ENCODE measurements around the gene MRPL2. TPM values are rescaled to one million over a fixed set of nuclear protein-coding genes. Genes with fewer than 3 reads are reported as not detected.
A peak's percentile ranks its signal among the peaks of the same experiment; 100 is the strongest.

The MRPL2 gene
- total RNA-seq, 1 experiment from 2014 or later, result 110 TPM

- intact Hi-C loops (cut with micrococcal nuclease; ENCODE audit: unreplicated experiment), result no loop called here
- no TSS peak for BruUV-seq (replicated peaks)
- no peaks in the 10 kb centered on the region for H3K9me2 ChIP-seq (ENCODE audit: insufficient read depth)
- peaks cover 34% of the 10 kb centered on the region for H3F3A ChIP-seq (ENCODE audit: insufficient read depth, low read depth)
- H3K36me3 ChIP-seq (ENCODE audit: low read depth), result no peaks in the 10 kb centered on the region
- no peaks in the 10 kb centered on the region for H4K20me1 ChIP-seq (ENCODE audit: insufficient read depth)
- H3K27ac ChIP-seq, result no peak overlapping the region
- peak overlapping the region; percentile 52; the same call in 1 of the 2 replicates for H3K4me2 ChIP-seq
- no peak overlapping the region for H2AFZ ChIP-seq
- H3K4me1 ChIP-seq (replicated peaks; ENCODE audit: insufficient read depth), result peaks cover 60% of the 10 kb centered on the region
- POLR2A ChIA-PET (ENCODE audit: unreplicated experiment), result interaction anchor here (0.6 kb wide), 1 partner anchor 79 kb away, joined by 3 read pairs; no protein-coding TSS in a partner anchor
- no peaks in the 10 kb centered on the region for H3K27me3 ChIP-seq (ENCODE audit: insufficient read depth, low read depth)
- no peaks in the 10 kb centered on the region for H3K9me3 ChIP-seq (ENCODE audit: insufficient read depth, low read depth)
- H3K4me3 ChIP-seq, result no peak overlapping the region
- H3K79me2 ChIP-seq (ENCODE audit: low read depth), result peaks cover 78% of the 10 kb centered on the region
- TF ChIP-seq CTCF (conservative IDR thresholded peaks at IDR 0.05), result no peak
- no peak for TF ChIP-seq EZH2 (IDR thresholded peaks at IDR 0.05; ENCODE audit: low read depth)
- CTCF ChIA-PET, result no interaction called here
- DNase-seq, result no peak
Measured at GRCh38 chr6:43091436-43091991, 32.3 kb upstream of the MRPL2 start.

- CTCF ChIA-PET, result no interaction called here
- POLR2A ChIA-PET (ENCODE audit: unreplicated experiment), result interaction anchor here (0.6 kb wide), 1 partner anchor 80 kb away, joined by 3 read pairs; no protein-coding TSS in a partner anchor
- no peaks in the 10 kb centered on the region for H3K36me3 ChIP-seq (ENCODE audit: low read depth)
- peaks cover 83% of the 10 kb centered on the region for H3K79me2 ChIP-seq (ENCODE audit: low read depth)
- H3K4me1 ChIP-seq (replicated peaks; ENCODE audit: insufficient read depth), result peaks cover 55% of the 10 kb centered on the region
- H3K27me3 ChIP-seq (ENCODE audit: insufficient read depth, low read depth), result no peaks in the 10 kb centered on the region
- peaks cover 29% of the 10 kb centered on the region for H3F3A ChIP-seq (ENCODE audit: insufficient read depth, low read depth)
- H4K20me1 ChIP-seq (ENCODE audit: insufficient read depth), result no peaks in the 10 kb centered on the region
- no TSS peak for BruUV-seq (replicated peaks)
- no peak overlapping the region for H3K4me3 ChIP-seq
- H3K9me3 ChIP-seq (ENCODE audit: insufficient read depth, low read depth), result no peaks in the 10 kb centered on the region
- no peak for TF ChIP-seq CTCF (conservative IDR thresholded peaks at IDR 0.05)
- no peak for TF ChIP-seq EZH2 (IDR thresholded peaks at IDR 0.05; ENCODE audit: low read depth)
- no peaks in the 10 kb centered on the region for H3K9me2 ChIP-seq (ENCODE audit: insufficient read depth)
- DNase-seq, result no peak
- H3K27ac ChIP-seq, result peak overlapping the region; percentile 40
- intact Hi-C loops (cut with micrococcal nuclease; ENCODE audit: unreplicated experiment), result no loop called here
- peak overlapping the region; percentile 52 for H3K4me2 ChIP-seq
- H2AFZ ChIP-seq, result no peak overlapping the region
Measured at GRCh38 chr6:43091020-43091419, 31.8 kb upstream of the MRPL2 start.

- Histone ChIP-seq H3K36me3 (ENCODE audit: low read depth) (no peaks in the 10 kb centered on the region), H3K27me3 (ENCODE audit: insufficient read depth, low read depth) (no peaks in the 10 kb centered on the region), H2AFZ (no peak overlapping the region), H4K20me1 (ENCODE audit: insufficient read depth) (no peaks in the 10 kb centered on the region), H3F3A (ENCODE audit: insufficient read depth, low read depth) (peaks cover 24% of the 10 kb centered on the region; the same call in 1 of the 2 replicates), H3K27ac (peak overlapping the region; percentile 40), H3K9me3 (ENCODE audit: insufficient read depth, low read depth) (no peaks in the 10 kb centered on the region), H3K4me2 (peak overlapping the region; percentile 52), H3K9me2 (ENCODE audit: insufficient read depth) (no peaks in the 10 kb centered on the region), H3K4me3 (no peak overlapping the region), H3K4me1 (replicated peaks; ENCODE audit: insufficient read depth) (peaks cover 50% of the 10 kb centered on the region), H3K79me2 (ENCODE audit: low read depth) (peaks cover 88% of the 10 kb centered on the region)
- ChIA-PET POLR2A (ENCODE audit: unreplicated experiment) (interaction anchor here (0.6 kb wide), 1 partner anchor 92 kb away, joined by 8 read pairs; the partner anchor contains the start of gene CUL9), CTCF (interaction anchor here (0.6 kb wide), 1 partner anchor 706 kb away, joined by 3 read pairs; no protein-coding TSS in a partner anchor)
- intact Hi-C loops (cut with micrococcal nuclease; ENCODE audit: unreplicated experiment), result no loop called here
- no TSS peak for BruUV-seq (replicated peaks)
- peak in 1 of 2 experiments; percentile 40 for DNase-seq
- TF ChIP-seq EZH2 (IDR thresholded peaks at IDR 0.05; ENCODE audit: low read depth) (no peak), CTCF (conservative IDR thresholded peaks at IDR 0.05) (no peak)
Measured at GRCh38 chr6:43090559-43090956, 31.3 kb upstream of the MRPL2 start.

Data from PC-9 (cell line).